A549 (cell line): ENCODE measurements around the gene BRAF. TPM values are rescaled to one million over a fixed set of nuclear protein-coding genes. Genes with fewer than 3 reads are reported as not detected.

Experiments
- ATAC-seq, 2 experiments: fragments of 200-7000 bp in 1 of 2; fragments of >200 bp in 1 of 2; cut with Nextera tagmentation in 1 of 2; cut with Tn5 transposase in 1 of 2; 3 replicates each; pipeline versions ENCODE4 v1.8.0 to v1.9.1; 2018 to 2020; ENCODE audit warnings: mild to moderate bottlenecking in 1 of 2, moderate library complexity in 1 of 2
- CTCF ChIA-PET: fragments of 300-600 bp; sonication (Branson Sonifier 250); formaldehyde crosslinking; extraction: SDS; loops from one replicate; lab custom pipeline; 2021; ENCODE audit warnings: antibody characterized with exemption, inconsistent platforms; lab: Yijun Ruan, JAX
- POLR2A ChIA-PET: fragments of 350-600 bp; formaldehyde crosslinking; extraction: SDS; loops from one replicate; lab custom pipeline; 2021; ENCODE audit warnings: antibody characterized with exemption, inconsistent platforms; lab: Yijun Ruan, JAX
- DNase-seq, 2 experiments: peaks; one replicate each; pipeline versions ENCODE4 v3.0.0 to v3.0.0-alpha.2; 2011 to 2016; ENCODE audit warnings: low read depth in 1 of 2, low spot score in 1 of 2
- FAIRE-seq: peaks from 2 replicates; lab custom pipeline; 2011; peaks lifted over from hg19 to GRCh38; lab: Jason Lieb, UNC
- H3K27ac ChIP-seq, 2 experiments: fragments of >200 bp; sonication (Bioruptor Twin); formaldehyde crosslinking; 3 replicates each; pipeline ENCODE4 v1.5.1; 2016 to 2017
- H3K4me1 ChIP-seq: fragments of >200 bp; sonication (Bioruptor Twin); formaldehyde crosslinking; 3 replicates; pipeline ENCODE4 v1.6.1; 2016
- H3K4me2 ChIP-seq: fragments of >200 bp; sonication (Bioruptor Twin); formaldehyde crosslinking; 3 replicates; pipeline ENCODE4 v1.6.1; 2016
- H3K4me3 ChIP-seq: fragments of >200 bp; sonication (Bioruptor Twin); formaldehyde crosslinking; 3 replicates; pipeline ENCODE4 v1.5.1; 2016
- H3K9me3 ChIP-seq: fragments of >200 bp; sonication (Bioruptor Twin); formaldehyde crosslinking; 3 replicates; pipeline ENCODE4 v1.6.1; 2016
- BHLHE40 ChIP-seq: IDR thresholded peaks from 2 replicates; pipeline ENCODE4 v1.6.1; 2012; ENCODE audit warnings: low read depth, low read length, inconsistent platforms
- HOXA7 ChIP-seq: fragments of 250-450 bp; sonication (Bioruptor Pico); IDR thresholded peaks from 2 replicates; pipeline ENCODE4 v1.5.0; 2020; ENCODE audit warnings: mild to moderate bottlenecking, moderate library complexity
- HOXB5 ChIP-seq: fragments of 250-450 bp; sonication (Bioruptor Pico); IDR thresholded peaks from 2 replicates; pipeline ENCODE4 v1.5.0; 2020; ENCODE audit warnings: mild to moderate bottlenecking, moderate library complexity
- JUN ChIP-seq, 2 experiments: fragments of >200 bp; sonication (Bioruptor Twin); formaldehyde crosslinking; IDR thresholded peaks; 2 replicates in 1 of 2; 3 replicates in 1 of 2; pipeline ENCODE4 v1.6.1; 2016 to 2017
- KDM5A ChIP-seq: fragments of 200-600 bp; sonication (generic); IDR thresholded peaks from 2 replicates; pipeline ENCODE4 v1.6.1; 2016; ENCODE audit warnings: antibody characterized with exemption, mild to moderate bottlenecking
- MAFK ChIP-seq: fragments of 450-650 bp; IDR thresholded peaks from 2 replicates; pipeline ENCODE4 v1.6.1; 2014; ENCODE audit not compliant: partially characterized antibody
- NFE2L2 ChIP-seq: fragments of 150-350 bp; conservative IDR thresholded peaks from 2 replicates; pipeline ENCODE4 v1.6.1; 2014; ENCODE audit warnings: low read length
- RCOR1 ChIP-seq: fragments of 150-350 bp; IDR thresholded peaks from 2 replicates; pipeline ENCODE4 v1.6.1; 2014; ENCODE audit warnings: antibody characterized with exemption, low read length, low read depth
- TFCP2L1 ChIP-seq: fragments of 250-450 bp; sonication (Bioruptor Pico); IDR thresholded peaks from 2 replicates; pipeline ENCODE4 v1.5.0; 2021; ENCODE audit warnings: mild to moderate bottlenecking
- ZFP36 ChIP-seq: fragments of 450-650 bp; IDR thresholded peaks from 2 replicates; pipeline ENCODE4 v1.6.1; 2014; ENCODE audit warnings: borderline replicate concordance; ENCODE audit not compliant: partially characterized antibody
- ZNF302 ChIP-seq: fragments of 250-450 bp; sonication (Bioruptor Pico); IDR thresholded peaks from 2 replicates; pipeline ENCODE4 v1.9.0; 2021; ENCODE audit warnings: inconsistent platforms, mild to moderate bottlenecking, moderate library complexity
- WGBS: methylation state at CpG from one replicate; pipeline ENCODE4 v1.1.6; 2017; ENCODE audit errors: missing lambda C conversion rate; 5-methylcytosine and 5-hydroxymethylcytosine counted together
- polyA plus RNA-seq, 4 experiments: library from polyadenylated mRNA; depleted of rRNA in 3 of 4; stranded (reverse); fragments of >200 nt; fragmentation: RNase III in 1 of 4; extraction: RNeasy Plus Mini Kit Qiagen cat#74134 plus additional on column Dnase treatment in 1 of 4; gene quantifications; 2 replicates in 3 of 4; 3 replicates in 1 of 4; pipeline ENCODE4 v1.2.3, GENCODE V29; 2011 to 2017
- TF ChIP-seq, protein P1 (sequence below): IDR thresholded peaks from 2 replicates; pipeline ENCODE4 v1.6.1; 2012; ENCODE audit warnings: low read depth, borderline replicate concordance
- TF ChIP-seq, protein P2 (sequence below): fragments of >200 bp; sonication (Bioruptor Twin); formaldehyde crosslinking; IDR thresholded peaks from 3 replicates; pipeline ENCODE4 v1.6.1; 2016
- TF ChIP-seq, protein P3 (sequence below): fragments of 150-350 bp; IDR thresholded peaks from 2 replicates; pipeline ENCODE4 v1.6.1; 2014; ENCODE audit warnings: low read depth, mild to moderate bottlenecking, low read length
- TF ChIP-seq, protein P4 (sequence below): fragments of 250-450 bp; sonication (Bioruptor Pico); IDR thresholded peaks from 2 replicates; pipeline ENCODE4 v1.5.0; 2021; ENCODE audit warnings: mild to moderate bottlenecking, moderate library complexity, borderline replicate concordance

The BRAF gene
- polyA plus RNA-seq, 2 of the 4 experiments (the other 2 are of a cell fraction), result 6.1 to 19.7 TPM

DNA sequence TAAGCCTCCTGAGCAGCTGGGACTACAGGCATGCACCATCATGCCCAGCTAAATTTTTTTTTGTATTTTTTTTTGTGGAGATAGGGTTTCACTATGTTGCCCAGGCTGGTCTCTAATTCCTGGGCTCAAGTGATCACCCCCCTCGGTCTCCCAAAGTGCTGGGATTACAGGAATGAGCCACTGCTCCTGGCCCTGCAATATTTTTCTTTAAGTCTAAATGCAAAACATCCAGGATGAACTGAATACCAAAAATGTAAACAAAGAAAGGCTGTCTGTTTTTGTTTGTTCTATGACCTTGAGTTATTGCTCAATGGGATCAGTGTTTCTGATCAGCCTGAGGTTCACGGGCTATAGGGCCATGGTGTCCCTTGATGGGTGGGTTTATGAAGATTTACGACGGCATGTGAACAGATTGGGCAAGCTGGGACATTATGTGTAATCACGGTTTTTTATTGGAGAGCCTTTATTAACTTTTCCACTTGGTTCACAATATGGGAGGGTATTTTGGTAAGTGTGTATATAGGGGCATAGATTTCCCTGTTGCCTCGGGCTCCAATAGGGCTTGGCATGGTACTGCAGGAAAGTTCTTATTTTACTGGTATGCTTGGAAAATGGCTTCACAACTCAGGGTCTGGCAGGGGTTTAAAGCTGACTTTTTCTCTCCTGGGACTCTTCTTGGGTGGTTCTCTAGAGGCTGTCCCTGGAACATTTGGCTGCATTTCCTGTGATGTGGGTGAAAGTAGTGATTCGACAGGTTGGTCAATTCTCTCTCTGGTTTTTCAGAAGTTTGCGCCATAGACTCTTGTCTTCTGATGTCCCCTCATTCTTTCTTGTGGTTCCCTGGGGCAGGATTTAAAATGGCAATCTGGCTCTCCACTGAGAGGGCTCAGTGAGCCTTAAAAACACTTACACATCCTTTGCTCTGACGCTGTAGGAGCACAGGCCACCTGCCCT is 48.4 kb upstream of the BRAF start:
- ChIA-PET POLR2A (no interaction called here), CTCF (no interaction called here)
- no peak overlapping the region for H3K27ac ChIP-seq
- peak in 1 of 2 experiments; percentile 19; a peak in 1 of 6 replicates for ATAC-seq
- 47% methylated on average over 9 of the region's 9 CpGs for WGBS
- TF ChIP-seq HOXB5 (CRISPR knock-in tag), result no peak
- TF ChIP-seq, protein P1, sequence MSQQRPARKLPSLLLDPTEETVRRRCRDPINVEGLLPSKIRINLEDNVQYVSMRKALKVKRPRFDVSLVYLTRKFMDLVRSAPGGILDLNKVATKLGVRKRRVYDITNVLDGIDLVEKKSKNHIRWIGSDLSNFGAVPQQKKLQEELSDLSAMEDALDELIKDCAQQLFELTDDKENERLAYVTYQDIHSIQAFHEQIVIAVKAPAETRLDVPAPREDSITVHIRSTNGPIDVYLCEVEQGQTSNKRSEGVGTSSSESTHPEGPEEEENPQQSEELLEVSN, result no peak
- no peak for TF ChIP-seq ZNF302 (CRISPR knock-in tag)
- no peak for TF ChIP-seq BHLHE40
- TF ChIP-seq TFCP2L1 (CRISPR knock-in tag), result no peak
- no peak for TF ChIP-seq NFE2L2
- TF ChIP-seq, protein P2, sequence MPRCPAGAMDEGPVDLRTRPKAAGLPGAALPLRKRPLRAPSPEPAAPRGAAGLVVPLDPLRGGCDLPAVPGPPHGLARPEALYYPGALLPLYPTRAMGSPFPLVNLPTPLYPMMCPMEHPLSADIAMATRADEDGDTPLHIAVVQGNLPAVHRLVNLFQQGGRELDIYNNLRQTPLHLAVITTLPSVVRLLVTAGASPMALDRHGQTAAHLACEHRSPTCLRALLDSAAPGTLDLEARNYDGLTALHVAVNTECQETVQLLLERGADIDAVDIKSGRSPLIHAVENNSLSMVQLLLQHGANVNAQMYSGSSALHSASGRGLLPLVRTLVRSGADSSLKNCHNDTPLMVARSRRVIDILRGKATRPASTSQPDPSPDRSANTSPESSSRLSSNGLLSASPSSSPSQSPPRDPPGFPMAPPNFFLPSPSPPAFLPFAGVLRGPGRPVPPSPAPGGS, result no peak
- no peak for TF ChIP-seq ZFP36
- TF ChIP-seq HOXA7 (CRISPR knock-in tag), result no peak
- TF ChIP-seq KDM5A, result no peak
- peaks cover 13% of the 10 kb centered on the region; the same call in 1 of the 3 replicates for H3K4me1 ChIP-seq
- DNase-seq, result no peak
- no peaks in the 10 kb centered on the region for H3K9me3 ChIP-seq
- no peak overlapping the region for H3K4me3 ChIP-seq
- peak overlapping the region; percentile 16; the same call in 1 of the 3 replicates for H3K4me2 ChIP-seq
- FAIRE-seq, result no peak

DNA sequence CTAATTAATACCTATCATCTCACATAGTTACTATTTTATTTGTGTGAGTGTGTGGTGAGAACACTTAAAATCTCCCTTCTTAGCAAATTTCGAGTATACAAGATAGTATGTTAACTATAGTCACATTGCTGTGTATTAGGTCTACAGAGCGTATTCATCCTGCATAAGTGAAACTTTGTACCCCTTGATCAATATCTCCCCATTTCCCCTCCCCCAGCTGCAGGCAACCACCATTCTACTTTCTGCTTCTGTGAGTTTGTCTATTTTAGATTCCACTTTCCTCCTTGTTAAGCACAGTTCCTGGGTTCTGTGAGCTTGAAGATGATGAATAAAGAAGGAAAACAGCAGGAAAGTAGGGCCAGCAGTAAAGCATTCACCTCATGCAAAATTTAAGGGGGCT is 47.6 kb upstream of the BRAF start:
- H3K27ac ChIP-seq, result no peak overlapping the region
- 53% methylated on average over 2 of the region's 2 CpGs for WGBS
- DNase-seq, result no peak
- 0 out of 3 replicates have a peak overlapping the region, but pooled peaks have one; percentile 16 for H3K4me2 ChIP-seq
- CTCF ChIA-PET, result no interaction called here
- H3K9me3 ChIP-seq, result no peaks in the 10 kb centered on the region
- ATAC-seq, result no peak
- TF ChIP-seq RCOR1 (no peak), JUN (IDR thresholded peaks at IDR 0.05) (no peak), MAFK (no peak)
- TF ChIP-seq, protein P3, sequence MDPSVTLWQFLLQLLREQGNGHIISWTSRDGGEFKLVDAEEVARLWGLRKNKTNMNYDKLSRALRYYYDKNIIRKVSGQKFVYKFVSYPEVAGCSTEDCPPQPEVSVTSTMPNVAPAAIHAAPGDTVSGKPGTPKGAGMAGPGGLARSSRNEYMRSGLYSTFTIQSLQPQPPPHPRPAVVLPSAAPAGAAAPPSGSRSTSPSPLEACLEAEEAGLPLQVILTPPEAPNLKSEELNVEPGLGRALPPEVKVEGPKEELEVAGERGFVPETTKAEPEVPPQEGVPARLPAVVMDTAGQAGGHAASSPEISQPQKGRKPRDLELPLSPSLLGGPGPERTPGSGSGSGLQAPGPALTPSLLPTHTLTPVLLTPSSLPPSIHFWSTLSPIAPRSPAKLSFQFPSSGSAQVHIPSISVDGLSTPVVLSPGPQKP, result no peak
- TF ChIP-seq, protein P4, sequence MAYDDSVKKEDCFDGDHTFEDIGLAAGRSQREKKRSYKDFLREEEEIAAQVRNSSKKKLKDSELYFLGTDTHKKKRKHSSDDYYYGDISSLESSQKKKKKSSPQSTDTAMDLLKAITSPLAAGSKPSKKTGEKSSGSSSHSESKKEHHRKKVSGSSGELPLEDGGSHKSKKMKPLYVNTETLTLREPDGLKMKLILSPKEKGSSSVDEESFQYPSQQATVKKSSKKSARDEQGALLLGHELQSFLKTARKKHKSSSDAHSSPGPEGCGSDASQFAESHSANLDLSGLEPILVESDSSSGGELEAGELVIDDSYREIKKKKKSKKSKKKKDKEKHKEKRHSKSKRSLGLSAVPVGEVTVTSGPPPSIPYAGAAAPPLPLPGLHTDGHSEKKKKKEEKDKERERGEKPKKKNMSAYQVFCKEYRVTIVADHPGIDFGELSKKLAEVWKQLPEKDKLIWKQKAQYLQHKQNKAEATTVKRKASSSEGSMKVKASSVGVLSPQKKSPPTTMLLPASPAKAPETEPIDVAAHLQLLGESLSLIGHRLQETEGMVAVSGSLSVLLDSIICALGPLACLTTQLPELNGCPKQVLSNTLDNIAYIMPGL (CRISPR knock-in tag), result no peak
- POLR2A ChIA-PET, result no interaction called here
- FAIRE-seq, result no peak
- peaks cover 13% of the 10 kb centered on the region; the same call in 1 of the 3 replicates for H3K4me1 ChIP-seq
- no peak overlapping the region for H3K4me3 ChIP-seq

DNA sequence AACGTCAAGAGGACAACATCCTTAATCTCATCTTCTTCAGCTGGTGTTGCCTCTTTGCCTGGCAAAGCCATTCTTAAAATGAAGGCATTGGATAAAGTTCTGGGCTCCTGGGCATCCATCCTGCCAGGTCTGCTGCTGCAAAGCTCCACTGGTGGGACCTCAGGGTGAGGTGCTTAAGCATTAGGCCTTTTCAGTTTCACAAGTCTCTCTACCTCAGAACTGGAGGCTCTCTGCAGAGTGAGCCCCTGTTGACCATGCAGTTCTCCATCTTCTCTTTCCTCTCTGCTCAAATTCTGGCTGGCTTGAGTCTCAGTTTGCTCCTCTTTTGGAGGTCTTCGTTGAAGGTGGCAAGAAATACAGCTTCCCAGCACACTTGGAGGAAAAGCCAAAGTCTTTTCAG is 42.7 kb upstream of the BRAF start:
- ChIA-PET CTCF (no interaction called here), POLR2A (no interaction called here)
- TF ChIP-seq, protein P2, result no peak
- no peak for DNase-seq
- Histone ChIP-seq H3K27ac (no peak overlapping the region), H3K9me3 (peaks cover under 1% of the 10 kb centered on the region; the same call in 1 of the 3 replicates), H3K4me2 (no peak overlapping the region), H3K4me1 (no peaks in the 10 kb centered on the region; the same call in 2 of the 3 replicates), H3K4me3 (no peak overlapping the region)
- WGBS, result 36% methylated on average over 2 of the region's 2 CpGs
- peak in 1 of 2 experiments; percentile 13; a peak in 1 of 6 replicates for ATAC-seq
- FAIRE-seq, result no peak
